Cortex of kidney (tissue), 1 donor: ENCODE results near the gene MON1A.

Experiments
- DNase-seq: peaks from one replicate; lab custom pipeline; 2025; lab: John Stamatoyannopoulos, UW

MON1A gene

GRCh38 chr3:49889296-49889695 lies 40.3 kb downstream of the MON1A start:
- DNase-seq: no peak

GRCh38 chr3:49886922-49887265 lies 42.7 kb downstream of the MON1A start:
- DNase-seq: no peak

- DNase-seq: no peak
Observed at GRCh38 chr3:49883998-49884397, 45.6 kb downstream of the MON1A start.

GRCh38 chr3:49882166-49882565 lies 47.4 kb downstream of the MON1A start:
- DNase-seq: no peak

GRCh38 chr3:49880581-49881315 lies 48.9 kb downstream of the MON1A start:
- no peak for DNase-seq

- DNase-seq: no peak
Observed at GRCh38 chr3:49879721-49880120, 49.9 kb downstream of the MON1A start.

- no peak for DNase-seq
Observed at GRCh38 chr3:49878686-49879085, 50.9 kb downstream of the MON1A start.

GRCh38 chr3:49877716-49878115 lies 51.9 kb downstream of the MON1A start:
- no peak for DNase-seq

- no peak for DNase-seq
Observed at GRCh38 chr3:49876567-49876966, 53.0 kb downstream of the MON1A start.

- no peak for DNase-seq
Observed at GRCh38 chr3:49873623-49874022, 56.0 kb downstream of the MON1A start.

- DNase-seq: no peak
Observed at GRCh38 chr3:49872801-49873281, 56.8 kb downstream of the MON1A start.

- DNase-seq: no peak
Observed at GRCh38 chr3:49871531-49872153, 58.0 kb downstream of the MON1A start.

- DNase-seq: no peak
Observed at GRCh38 chr3:49869525-49870126, 60.0 kb downstream of the MON1A start, which contains the start of gene CAMKV. Gene CAMKV, minus strand, starts transcription at chr3:49869906. Its CDS starts 7,518 bp downstream, at chr3:49862388.

- no peak for DNase-seq
Observed at GRCh38 chr3:49868862-49869466, 60.6 kb downstream of the MON1A start.

- DNase-seq: no peak
Observed at GRCh38 chr3:49867871-49868321, 61.7 kb downstream of the MON1A start.

GRCh38 chr3:49867400-49867799 lies 62.2 kb downstream of the MON1A start:
- no peak for DNase-seq

GRCh38 chr3:49865198-49865784 lies 64.3 kb downstream of the MON1A start:
- no peak for DNase-seq

GRCh38 chr3:49864505-49864904 lies 65.1 kb downstream of the MON1A start:
- DNase-seq: no peak

GRCh38 chr3:49859576-49860305 lies 69.9 kb downstream of the MON1A start:
- no peak for DNase-seq
